K562 (cell line): ENCODE measurements around the gene ZFP57. TPM values are rescaled to one million over a fixed set of nuclear protein-coding genes. Genes with fewer than 3 reads are reported as not detected.

Experiments
- BCLAF1 ChIP-seq, 2 experiments: fragments of 450-650 bp in 1 of 2; IDR thresholded peaks; 2 replicates each; pipeline ENCODE4 v1.6.1; 2011 to 2017; ENCODE audit warnings: low read depth in 2 of 2, antibody characterized with exemption in 1 of 2, borderline replicate concordance in 1 of 2, low read length in 1 of 2, mild to moderate bottlenecking in 1 of 2, mixed read lengths in 1 of 2; ENCODE audit not compliant: control insufficient read depth in 1 of 2
- CBX8 ChIP-seq: fragments of 200-600 bp; sonication (generic); IDR thresholded peaks from 2 replicates; pipeline ENCODE4 v1.6.1; 2012; ENCODE audit warnings: borderline replicate concordance, mixed run types, low read depth, mild to moderate bottlenecking, moderate library complexity, mixed read lengths, low read length, control low read depth, inconsistent platforms; ENCODE audit not compliant: poor library complexity, severe bottlenecking; ENCODE audit errors: extremely low read depth
- CHD7 ChIP-seq: fragments of 200-600 bp; sonication (generic); IDR thresholded peaks from one replicate; pipeline ENCODE4 v1.6.1; 2012; ENCODE audit warnings: mild to moderate bottlenecking, low read depth, low read length, inconsistent platforms
- JUND ChIP-seq, 2 experiments: IDR thresholded peaks; 2 replicates in 1 of 2; 3 replicates in 1 of 2; pipeline ENCODE4 v1.6.1; 2011; ENCODE audit warnings: borderline replicate concordance in 2 of 2, low read depth in 2 of 2, low read length in 2 of 2, improper control_type of control experiment in 1 of 2, missing biosample characterization in 1 of 2, missing genetic modification characterization in 1 of 2, missing genetic modification reagents in 1 of 2
- THRA ChIP-seq: fragments of 450-650 bp; IDR thresholded peaks from 2 replicates; pipeline ENCODE4 v1.6.1; 2017; ENCODE audit warnings: mild to moderate bottlenecking, moderate library complexity
- ZNF395 ChIP-seq: fragments of 200-800 bp; sonication (Bioruptor generic); IDR thresholded peaks from 2 replicates; pipeline ENCODE4 v1.6.1; 2017; ENCODE audit warnings: missing genetic modification characterization, missing compliant biosample characterization
- polyA plus RNA-seq, 8 experiments: library from polyadenylated mRNA; depleted of rRNA in 4 of 8; stranded (reverse) in 5 of 8; unstranded in 3 of 8; fragments of >200 nt; fragmentation: Nextera tagmentation in 2 of 8; fragmentation: Illumina TruSeq in 1 of 8; extraction: Ambion mirVana in 2 of 8; extraction: Trizol in 1 of 8; gene quantifications; 2 replicates each; pipeline versions ENCODE4 v1.2.1 to v1.2.3, GENCODE V29; 2011 to 2014; ENCODE audit warnings: inconsistent platforms in 1 of 8, missing spikeins in 1 of 8
- total RNA-seq, 7 experiments: library from RNA; depleted of rRNA in 6 of 7; stranded (reverse); fragments of >200 nt in 6 of 7; fragmentation: Illumina TruSeq in 2 of 7; extraction: Trizol in 2 of 7; gene quantifications; 2 replicates each; pipeline versions ENCODE4 v1.2.1 to v1.2.3, GENCODE V29; 2011 to 2021; ENCODE audit warnings: low replicate concordance in 1 of 7

Gene ZFP57
- total and polyA plus RNA-seq, 9 of the 15 experiments (the other 6 are each of a cell fraction or from before 2014, with no cell fraction given) = 0.04 to 0.28 (median 0.13) TPM

- no peak for TF ChIP-seq CHD7
- 0 out of 2 replicates have a peak, but pooled peaks have one; percentile 18 for TF ChIP-seq JUND (IDR thresholded peaks at IDR 0.05; ENCODE audit: borderline replicate concordance, low read depth, low read length)
- TF ChIP-seq JUND (tag; IDR thresholded peaks at IDR 0.05; ENCODE audit: borderline replicate concordance, low read depth, low read length) = no peak
- TF ChIP-seq CBX8 = no peak
- TF ChIP-seq THRA = no peak
- no peak for TF ChIP-seq BCLAF1 (IDR thresholded peaks at IDR 0.05; ENCODE audit: borderline replicate concordance in 1 of 2, control insufficient read depth in 1 of 2, low read depth in 2 of 2, low read length in 1 of 2)
- TF ChIP-seq ZNF395 (CRISPR knock-in tag) = no peak
These were observed 27.4 kb downstream of the ZFP57 start (continued) for GRCh38 chr6:29653452-29654038.
